ENCODE measurements around the gene CD93.

Gene CD93

DNA sequence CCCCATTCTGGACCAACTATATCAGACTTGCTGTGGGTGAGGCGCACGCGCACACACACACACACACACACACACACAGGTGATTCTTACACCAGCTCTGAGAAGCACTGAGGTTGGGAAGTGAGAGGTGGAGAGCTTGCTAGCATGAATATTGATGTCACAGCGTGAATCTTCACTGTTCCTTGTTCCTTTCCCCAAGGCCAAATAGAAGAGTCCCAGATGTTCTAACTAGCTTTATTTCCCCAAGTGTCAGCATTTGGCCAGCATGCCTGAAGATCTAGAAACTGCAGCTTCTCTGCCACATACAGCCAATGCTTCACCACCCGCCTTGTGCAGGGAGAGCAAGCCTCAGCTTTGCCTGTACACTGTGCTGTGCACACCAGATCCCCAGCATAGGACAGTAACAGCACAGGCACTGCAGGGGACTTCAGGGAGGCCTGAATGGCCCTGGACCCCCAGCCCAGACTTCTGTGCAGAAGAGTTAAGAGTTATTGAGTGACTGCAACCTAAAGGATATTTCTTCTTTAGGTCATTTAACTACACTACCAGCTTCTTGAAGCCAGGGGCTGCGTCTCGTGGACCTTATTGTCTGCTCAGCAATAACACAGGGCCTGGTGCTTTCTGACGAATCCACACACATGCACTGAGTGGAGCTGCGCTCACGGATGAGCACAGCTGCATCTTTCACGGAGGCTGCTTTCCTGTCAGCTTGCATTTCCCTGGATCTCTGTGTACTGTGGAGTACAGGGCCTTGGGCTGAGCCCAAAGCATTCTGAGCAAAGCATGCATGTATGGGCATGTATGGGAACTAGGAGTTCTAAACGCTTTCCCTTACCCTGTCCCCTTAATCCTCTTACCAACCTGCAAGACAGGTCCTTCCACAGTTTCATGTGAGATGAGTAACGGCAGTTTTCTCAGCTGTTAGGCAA, 13.9 kb upstream of the CD93 start:
- DNase-seq = no peak

DNA sequence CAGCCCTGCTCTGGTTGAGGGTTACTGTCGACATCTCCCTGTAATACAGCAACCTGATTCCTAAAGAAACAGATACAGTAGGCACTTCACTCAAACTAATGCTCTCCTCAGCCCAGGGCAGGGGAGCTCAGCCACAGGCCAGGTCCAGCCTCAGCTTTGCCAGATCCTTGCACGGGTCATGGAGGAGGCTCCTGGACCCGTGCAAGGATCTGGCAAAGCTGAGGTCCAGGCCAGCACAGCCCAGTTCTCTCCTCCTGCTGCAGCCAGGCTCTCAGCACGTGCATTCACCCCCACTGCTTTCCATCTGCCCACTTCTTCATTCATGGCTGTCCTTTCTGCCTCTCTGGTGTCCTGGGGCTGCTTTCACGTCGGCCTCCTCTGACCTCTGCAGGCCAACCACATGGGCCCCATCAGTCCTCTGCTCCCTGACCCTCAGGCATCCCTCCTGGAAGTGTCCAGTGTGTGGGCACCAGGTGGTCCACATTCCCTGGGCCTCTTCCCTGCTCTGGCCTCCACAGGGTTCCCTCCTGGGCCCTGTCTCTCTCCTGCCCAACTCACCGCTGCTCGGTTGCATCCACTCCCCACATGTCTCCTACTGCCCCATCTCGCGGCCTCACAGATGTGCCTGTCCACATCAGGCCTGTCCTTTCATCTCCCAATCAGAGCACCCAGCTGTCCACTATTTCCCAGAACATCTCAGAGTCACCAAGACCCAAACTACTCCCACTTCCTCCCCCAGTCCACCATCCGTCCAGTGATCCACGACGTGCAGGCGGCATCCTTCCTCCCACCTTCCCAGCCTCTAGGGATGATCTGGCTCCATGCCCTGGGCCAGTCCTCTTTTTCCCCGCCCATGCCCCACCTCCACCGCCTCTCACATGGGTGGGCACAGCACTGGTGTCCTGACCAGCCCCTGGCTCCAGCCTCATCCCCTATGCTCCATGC, 11.8 kb upstream of the CD93 start:
- DNase-seq = no peak

- DNase-seq = no peak
Measured at GRCh38 chr20:23096986-23097520, 10.9 kb upstream of the CD93 start.

GRCh38 chr20:23096097-23096496, 10.0 kb upstream of the CD93 start:
- no peak for DNase-seq

- DNase-seq = no peak
Measured at GRCh38 chr20:23095499-23095898, 9.4 kb upstream of the CD93 start.

GRCh38 chr20:23094927-23095326, 8.8 kb upstream of the CD93 start:
- DNase-seq = no peak

DNA sequence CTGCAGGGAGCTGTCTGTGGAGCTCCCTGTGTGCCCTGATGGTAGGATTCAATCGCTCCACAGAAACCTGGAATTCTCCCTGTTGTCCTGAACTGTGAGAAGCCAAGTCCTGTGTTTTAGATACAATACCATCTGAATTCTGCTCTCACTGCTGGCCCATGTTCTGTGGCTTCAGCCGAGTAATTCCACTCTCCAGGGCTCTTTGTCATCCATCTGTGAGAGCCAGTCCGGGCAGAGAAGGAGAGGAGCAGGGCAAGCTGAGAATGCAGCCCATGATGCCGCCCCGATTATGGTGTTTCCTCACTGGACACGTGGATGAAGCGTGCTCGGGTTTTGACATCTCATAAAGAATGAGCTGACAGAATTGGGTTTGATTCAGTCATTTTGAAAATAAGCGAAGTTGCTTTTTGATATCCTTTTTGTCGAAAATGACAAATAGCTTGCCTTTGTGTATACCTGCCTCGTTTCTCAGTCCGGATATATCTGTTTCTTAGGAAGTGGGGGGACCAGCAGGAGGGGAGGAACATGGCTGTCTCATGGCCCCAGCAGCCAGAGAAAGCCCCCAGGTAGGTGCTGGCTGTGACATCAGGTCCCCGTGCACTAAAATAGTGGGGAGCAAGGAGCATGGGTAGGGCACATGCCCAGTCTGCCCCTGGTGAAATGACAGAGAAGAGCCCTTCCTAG, 8.2 kb upstream of the CD93 start:
- DNase-seq = no peak

DNA sequence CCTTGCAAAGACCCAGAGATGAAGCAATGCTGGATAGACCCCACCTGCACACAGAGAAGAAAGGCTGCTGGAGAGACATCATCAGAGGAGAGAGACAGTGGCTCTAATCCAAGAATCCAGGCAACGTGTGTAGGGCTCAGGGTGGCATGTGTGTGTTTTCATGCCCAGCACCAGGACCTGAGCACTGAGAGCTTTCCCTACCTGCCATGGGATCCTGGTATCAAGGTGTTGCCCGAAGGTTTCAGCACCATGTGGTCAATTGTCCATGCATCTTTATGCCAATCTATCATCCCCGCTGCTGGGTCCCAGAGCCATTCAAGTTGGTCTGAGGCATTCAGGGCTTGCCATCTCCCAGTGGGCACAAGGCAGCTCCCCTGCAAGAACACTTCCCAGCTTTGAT, 7.5 kb upstream of the CD93 start:
- DNase-seq = no peak

GRCh38 chr20:23092861-23093495, 6.9 kb upstream of the CD93 start:
- no peak for DNase-seq

DNA sequence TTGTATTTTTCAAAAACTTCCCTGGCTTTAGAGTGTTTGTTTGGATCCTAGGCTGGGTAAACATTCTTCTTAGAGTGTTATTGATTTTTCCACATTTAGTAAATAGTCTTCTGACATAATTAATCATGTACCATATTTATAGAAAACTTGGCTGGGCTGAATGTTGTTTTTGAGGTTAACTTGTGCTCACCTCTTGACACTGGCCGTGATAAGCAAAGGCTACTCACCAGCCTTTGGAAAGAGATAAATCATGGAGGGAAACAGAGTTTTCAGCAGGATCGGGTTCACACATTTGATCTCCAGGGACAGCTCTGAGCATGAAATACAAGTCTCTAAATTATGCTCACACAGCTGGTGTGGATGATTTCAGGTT, 6.2 kb upstream of the CD93 start:
- DNase-seq = no peak

DNA sequence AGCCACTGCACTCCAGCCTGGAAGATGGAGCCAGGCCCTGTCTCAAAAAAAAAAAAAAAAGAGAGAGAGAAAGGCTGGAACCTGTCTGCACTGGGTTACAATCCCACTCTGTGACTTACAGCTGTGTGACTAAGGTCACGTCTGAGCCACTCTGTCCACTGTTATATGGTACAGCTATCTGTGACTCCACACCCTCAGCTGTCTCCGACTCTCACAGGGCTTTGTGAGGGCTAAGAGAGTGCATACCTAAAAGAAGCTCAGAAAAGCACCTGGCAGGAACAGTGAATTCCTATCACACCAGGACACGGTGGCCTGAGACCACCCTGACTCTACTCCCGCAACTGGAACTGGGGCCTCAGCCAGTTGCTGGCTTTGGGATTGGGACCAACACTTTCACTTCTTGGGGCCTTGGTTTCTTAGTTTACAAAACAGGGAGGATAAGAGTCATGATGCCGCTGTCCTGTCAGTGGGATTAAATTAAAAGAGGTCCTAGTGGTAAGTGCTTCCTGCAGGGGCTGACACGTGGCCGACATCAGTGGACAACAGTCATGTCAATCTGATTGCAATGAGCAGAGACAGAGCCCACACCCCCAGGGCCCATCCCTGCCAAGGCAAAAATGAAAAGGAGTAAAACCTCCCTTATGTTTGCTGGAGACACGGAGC, 5.7 kb upstream of the CD93 start:
- no peak for DNase-seq

GRCh38 chr20:23090878-23091277, 4.8 kb upstream of the CD93 start:
- DNase-seq = no peak

DNA sequence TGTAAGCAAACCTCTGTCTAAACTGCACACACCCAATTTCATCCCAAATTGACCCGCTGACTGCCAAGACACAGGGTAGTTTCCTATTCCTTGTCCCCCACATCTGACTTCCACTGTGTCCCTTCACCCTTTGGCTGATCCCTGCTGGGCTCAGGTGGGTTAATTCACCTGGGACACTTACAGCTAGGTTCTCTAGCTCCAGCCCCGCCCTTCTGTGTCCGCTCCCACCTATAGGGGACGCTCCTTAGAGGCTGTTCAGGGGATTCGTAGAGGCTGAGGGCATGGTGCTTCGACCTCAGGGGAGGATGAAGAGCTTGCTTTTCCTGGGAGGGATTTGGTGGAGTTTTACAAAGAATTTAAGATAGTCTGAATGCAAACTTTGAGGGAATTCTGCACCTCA, 4.0 kb upstream of the CD93 start:
- DNase-seq = no peak

DNA sequence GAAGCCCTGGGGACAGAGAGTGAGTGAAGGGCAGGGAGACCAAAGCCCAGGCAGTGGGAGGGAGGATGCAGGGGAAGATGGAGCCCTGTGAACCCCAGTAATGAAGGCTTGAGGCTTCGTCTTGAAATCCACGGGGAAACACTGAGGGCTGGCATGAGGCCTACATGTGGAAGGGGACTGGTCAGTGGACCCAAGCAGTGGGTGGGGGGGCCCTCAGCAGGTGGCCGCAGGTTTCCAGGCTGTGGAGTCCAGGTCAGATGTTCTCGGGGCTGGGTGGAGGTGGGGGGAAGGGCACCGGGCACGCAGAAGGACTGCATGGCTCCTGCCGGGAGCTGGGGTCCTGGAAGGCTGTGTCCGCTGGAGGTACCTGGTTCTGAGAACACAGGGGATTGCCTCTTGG, 2.7 kb upstream of the CD93 start:
- no peak for DNase-seq

- DNase-seq = no peak
Measured at GRCh38 chr20:23087587-23088251, 1.6 kb upstream of the CD93 start.

DNA sequence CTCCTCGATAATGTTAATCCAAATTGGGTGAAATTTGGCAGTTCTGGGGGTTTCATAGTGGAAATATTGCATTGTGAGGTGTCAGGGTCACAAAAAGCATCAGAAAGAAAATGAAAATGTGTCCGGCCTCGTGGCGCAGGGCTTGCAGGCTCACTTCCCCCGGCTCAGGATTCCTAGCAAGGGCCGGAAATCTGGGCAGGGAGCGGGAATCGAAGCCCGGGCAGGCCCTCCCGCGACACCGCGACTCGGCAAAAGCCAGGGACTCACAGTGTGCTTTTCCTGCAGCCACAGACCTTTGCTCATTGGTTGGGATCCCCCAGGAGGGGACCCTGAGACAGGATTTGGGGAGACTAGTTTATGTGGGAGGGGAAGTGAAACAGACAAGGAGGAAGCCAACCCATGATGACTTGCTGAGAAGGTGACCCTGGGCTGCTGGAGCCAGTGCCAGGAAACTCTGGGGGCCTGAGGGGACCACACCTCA, 847 bp upstream of the CD93 start:
- DNase-seq = no peak

DNA sequence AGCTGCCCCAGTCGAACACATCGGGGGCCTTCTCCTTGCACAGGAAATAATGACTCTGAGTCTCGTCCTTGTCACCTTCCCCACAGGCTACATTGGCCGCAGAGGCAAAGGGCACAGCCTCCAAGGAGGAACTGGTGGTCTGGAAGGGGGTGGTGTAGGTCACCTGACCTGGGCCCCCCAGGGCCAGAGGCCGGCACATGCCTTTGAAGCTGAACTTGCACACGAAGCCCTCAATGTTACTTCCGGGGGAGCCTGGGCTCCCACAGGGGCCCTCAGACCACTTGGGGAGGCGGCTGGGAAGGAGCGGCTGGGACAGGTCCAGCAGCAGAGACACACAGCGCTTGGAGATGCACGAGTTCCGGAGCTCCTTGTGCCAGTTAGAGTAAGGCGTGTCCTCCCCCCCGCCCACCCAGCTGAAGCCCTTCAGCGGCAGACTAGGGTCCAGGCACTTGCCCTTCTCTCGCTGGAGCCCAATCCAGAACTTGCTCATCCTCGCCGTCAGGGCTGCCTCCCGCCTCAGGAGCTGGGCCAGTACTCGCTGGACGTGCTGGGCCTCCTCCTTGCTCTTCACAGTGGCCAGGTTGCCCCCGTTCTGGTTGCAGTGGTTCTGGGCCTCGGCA, 578 bp downstream of the CD93 start:
- DNase-seq = no peak

DNA sequence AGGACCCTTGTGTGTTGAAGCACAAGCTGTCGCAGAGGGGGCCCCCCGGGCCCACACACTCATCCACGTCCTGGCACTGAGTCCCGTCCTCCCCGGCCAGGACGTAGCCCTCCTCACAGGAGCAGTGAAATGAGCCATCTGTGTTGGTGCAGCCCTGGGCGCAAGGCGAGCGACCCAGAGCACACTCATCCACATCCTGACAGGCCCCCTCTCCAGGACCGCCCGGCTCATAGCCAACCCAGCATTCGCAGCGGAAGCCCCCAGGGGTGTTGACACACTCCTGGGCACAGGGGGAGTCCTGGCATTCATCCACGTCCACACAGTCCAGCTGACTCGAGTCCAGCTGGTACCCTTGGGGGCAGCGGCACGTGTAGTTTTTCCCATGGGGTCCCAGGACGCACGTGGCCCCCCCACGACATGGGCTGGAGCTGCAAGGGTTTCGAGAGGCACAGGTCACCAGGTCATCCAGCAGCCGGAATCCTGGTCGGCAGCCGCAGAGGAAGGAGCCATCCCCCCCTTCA, 1.2 kb downstream of the CD93 start:
- no peak for DNase-seq

- DNase-seq = no peak
Measured at GRCh38 chr20:23084282-23084844, 1.8 kb downstream of the CD93 start.

GRCh38 chr20:23083553-23084220, 2.4 kb downstream of the CD93 start:
- no peak for DNase-seq

All from stimulated activated CD4-positive, alpha-beta T cell treated with anti-CD3 and anti-CD28 coated beads, Interleukin-4, amount 100 ng/mL, for 1 hour (primary cell).